SU-DHL-6 (cell line): Measurements from ENCODE around the gene MRPL55.
A peak's percentile ranks its signal among the peaks of the same experiment; 100 is the strongest.
"Not testable (repeated sequence)": the region's sequence is repeated elsewhere in the genome, so short reads cannot be mapped to it uniquely, and the experiment has no call there.

Source experiments
- H2AFZ ChIP-seq: fragments of 200-600 bp; sonication (generic); 2 replicates; pipeline ENCODE4 v1.6.1; 2014; ENCODE audit warnings: low read depth, mild to moderate bottlenecking, moderate library complexity, mixed read lengths, antibody characterized with exemption, low read length; ENCODE audit not compliant: severe bottlenecking
- H3F3A ChIP-seq: fragments of 200-600 bp; shearing (Covaris generic); 2 replicates; pipeline ENCODE4 v1.6.0; 2016; ENCODE audit warnings: antibody characterized with exemption, mild to moderate bottlenecking; ENCODE audit not compliant: insufficient read depth
- H3K27ac ChIP-seq: fragments of 200-600 bp; sonication (generic); 2 replicates; pipeline ENCODE4 v1.5.1; 2016; ENCODE audit warnings: low read depth, mild to moderate bottlenecking, low read length, moderate library complexity, mixed read lengths
- H3K27me3 ChIP-seq: fragments of 200-600 bp; sonication (generic), shearing (Covaris generic); 2 replicates; pipeline ENCODE4 v1.6.0; 2014; ENCODE audit warnings: mild to moderate bottlenecking, low read length
- H3K36me3 ChIP-seq: fragments of 200-600 bp; sonication (generic); 2 replicates; pipeline ENCODE4 v1.6.1; 2014; ENCODE audit warnings: mild to moderate bottlenecking, low read length, mixed read lengths
- H3K4me2 ChIP-seq: fragments of 300-600, 200-600 bp; shearing (Covaris generic), sonication (generic); 2 replicates; pipeline ENCODE4 v1.6.0; 2014; ENCODE audit warnings: low read length, low read depth, mild to moderate bottlenecking; ENCODE audit not compliant: poor library complexity, severe bottlenecking
- H3K4me3 ChIP-seq: fragments of 200-600 bp; sonication (generic); 2 replicates; pipeline ENCODE4 v1.5.1; 2014; ENCODE audit warnings: antibody characterized with exemption, low read length, mild to moderate bottlenecking, mixed read lengths; ENCODE audit not compliant: insufficient read depth, poor library complexity, severe bottlenecking
- H3K79me2 ChIP-seq: fragments of 200-600 bp; sonication (generic); 2 replicates; pipeline ENCODE4 v1.6.1; 2014; ENCODE audit warnings: mild to moderate bottlenecking, low read length, moderate library complexity; ENCODE audit not compliant: insufficient read depth
- H3K9ac ChIP-seq: fragments of 200-600 bp; sonication (generic); 2 replicates; pipeline ENCODE4 v1.7.0; 2014; ENCODE audit warnings: mild to moderate bottlenecking, low read length
- H3K9me2 ChIP-seq: fragments of 200-600 bp; sonication (generic); replicated peaks from 2 replicates; pipeline ENCODE4 v1.6.1; 2014; ENCODE audit warnings: low read length; ENCODE audit not compliant: insufficient read depth
- H3K9me3 ChIP-seq: fragments of 200-600 bp; sonication (generic); 2 replicates; pipeline ENCODE4 v1.6.1; 2014; ENCODE audit warnings: low read length, mixed read lengths; ENCODE audit not compliant: insufficient read depth
- H4K20me1 ChIP-seq: fragments of 200-600 bp; sonication (generic); 2 replicates; pipeline ENCODE4 v1.6.1; 2014; ENCODE audit warnings: low read depth, mild to moderate bottlenecking, antibody characterized with exemption, low read length, moderate library complexity, mixed read lengths
- CTCF ChIP-seq: fragments of 200-600 bp; sonication (generic); IDR thresholded peaks from one replicate; pipeline ENCODE4 v1.5.1; 2017; ENCODE audit warnings: antibody characterized with exemption, mild to moderate bottlenecking, low read length, moderate library complexity; ENCODE audit not compliant: insufficient read depth, poor library complexity, severe bottlenecking
- EZH2phosphoT487 ChIP-seq: fragments of 200-600 bp; sonication (generic), shearing (Covaris generic); conservative IDR thresholded peaks from 2 replicates; pipeline ENCODE4 v1.6.1; 2018; ENCODE audit warnings: mild to moderate bottlenecking, antibody characterized with exemption, low read length, moderate library complexity, mixed read lengths

The MRPL55 gene

GRCh38 chr1:228112167-228112566 lies 3.1 kb upstream of the MRPL55 start:
- no peak overlapping the region for H3K9ac ChIP-seq
- no peaks in the 10 kb centered on the region for H3F3A ChIP-seq
- H3K9me3 ChIP-seq = no peaks in the 10 kb centered on the region
- H3K27me3 ChIP-seq = no peaks in the 10 kb centered on the region
- no peaks in the 10 kb centered on the region for H3K9me2 ChIP-seq
- no peaks in the 10 kb centered on the region for H4K20me1 ChIP-seq
- no peak overlapping the region for H3K27ac ChIP-seq
- H3K79me2 ChIP-seq = peaks cover 13% of the 10 kb centered on the region; the same call in 1 of the 2 replicates
- no peak overlapping the region for H2AFZ ChIP-seq
- TF ChIP-seq EZH2phosphoT487 (no peak), CTCF (no peak)
- H3K36me3 ChIP-seq = no peaks in the 10 kb centered on the region
- H3K4me3 ChIP-seq = no peak overlapping the region
- no peak overlapping the region for H3K4me2 ChIP-seq

GRCh38 chr1:228111315-228111714 lies 2.2 kb upstream of the MRPL55 start:
- H3K36me3 ChIP-seq, H3K9ac ChIP-seq, H4K20me1 ChIP-seq, H3K27me3 ChIP-seq, H2AFZ ChIP-seq, H3F3A ChIP-seq, H3K27ac ChIP-seq, H3K4me2 ChIP-seq, H3K9me2 ChIP-seq, H3K9me3 ChIP-seq, H3K4me3 ChIP-seq: not testable (repeated sequence)
- peaks cover 13% of the 10 kb centered on the region; the same call in 1 of the 2 replicates for H3K79me2 ChIP-seq

DNA sequence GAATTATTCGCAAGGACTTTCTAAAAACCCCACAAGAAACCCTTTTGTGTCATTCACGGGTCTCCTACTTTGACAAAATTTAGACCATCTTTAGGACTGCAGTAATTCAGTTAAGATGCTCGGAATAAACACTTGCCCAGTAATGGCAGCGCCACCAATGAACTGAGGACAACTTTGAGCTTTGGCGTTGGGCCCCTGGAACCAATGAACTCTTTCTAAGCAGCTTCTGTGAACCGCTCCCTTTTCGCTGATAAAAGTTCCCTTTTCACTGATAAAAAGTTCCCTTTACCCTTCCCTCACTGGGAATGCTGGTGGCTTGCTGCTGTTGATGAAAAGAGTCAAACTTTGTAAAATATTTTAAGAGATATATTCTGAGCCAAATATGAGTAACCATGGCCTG lies 1.5 kb upstream of the MRPL55 start:
- no peak for TF ChIP-seq CTCF
- no peak for TF ChIP-seq EZH2phosphoT487

DNA sequence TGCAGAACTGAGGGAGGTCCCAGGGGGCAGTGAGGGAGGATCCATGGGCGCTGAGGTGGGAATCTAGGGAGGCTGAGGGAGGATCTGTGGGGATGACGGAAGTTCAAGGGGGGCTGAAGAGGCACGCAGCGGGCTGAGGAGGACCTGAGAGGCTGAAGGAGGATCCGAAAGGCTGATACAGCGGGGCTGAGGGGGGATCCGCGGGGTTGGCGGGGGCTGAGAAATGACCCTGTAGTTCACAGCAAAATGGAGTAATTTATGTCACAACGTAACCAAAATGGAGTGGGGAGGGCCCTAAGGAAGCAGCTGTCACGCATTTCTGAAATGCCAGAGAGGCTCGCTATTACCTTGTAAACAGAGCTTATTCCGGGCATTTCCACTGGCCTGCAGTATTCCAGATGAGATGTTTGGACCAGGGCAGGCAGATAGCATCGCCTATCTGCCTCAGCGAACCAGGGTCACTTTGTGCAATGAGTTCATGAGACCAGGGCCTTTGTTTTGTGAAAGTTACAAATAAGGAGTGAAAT lies 926 bp upstream of the MRPL55 start:
- TF ChIP-seq EZH2phosphoT487 (no peak), CTCF (no peak)
- peak overlapping the region; percentile 81 for H3K4me3 ChIP-seq
- no peaks in the 10 kb centered on the region for H3K36me3 ChIP-seq
- peak overlapping the region; percentile 91 for H2AFZ ChIP-seq
- H3K4me2 ChIP-seq = peak overlapping the region; percentile 72
- no peaks in the 10 kb centered on the region for H3K9me3 ChIP-seq
- H4K20me1 ChIP-seq = no peaks in the 10 kb centered on the region
- H3K27ac ChIP-seq = no peak overlapping the region
- H3K27me3 ChIP-seq = no peaks in the 10 kb centered on the region
- no peaks in the 10 kb centered on the region for H3K9me2 ChIP-seq
- H3F3A ChIP-seq = no peaks in the 10 kb centered on the region
- peaks cover 13% of the 10 kb centered on the region; the same call in 1 of the 2 replicates for H3K79me2 ChIP-seq
- H3K9ac ChIP-seq = peak overlapping the region; percentile 88

More for the DNA sequence above, 1.5 kb upstream of the MRPL55 start:
- Histone ChIP-seq H3K79me2 (peaks cover 13% of the 10 kb centered on the region; the same call in 1 of the 2 replicates), H4K20me1 (no peaks in the 10 kb centered on the region), H3K9me2 (no peaks in the 10 kb centered on the region), H3K9me3 (no peaks in the 10 kb centered on the region), H2AFZ (no peak overlapping the region), H3K4me2 (peak overlapping the region; percentile 72), H3K27ac (no peak overlapping the region), H3K36me3 (no peaks in the 10 kb centered on the region), H3K4me3 (no peak overlapping the region), H3F3A (no peaks in the 10 kb centered on the region), H3K9ac (no peak overlapping the region), H3K27me3 (no peaks in the 10 kb centered on the region)
